Measurements from ENCODE around the gene SMCO2.

GRCh38 chr12:27534765-27535161, 88.2 kb downstream of the SMCO2 start:
- TF ChIP-seq CTCF (IDR thresholded peaks at IDR 0.05; ENCODE audit: low read depth, low read length, poor library complexity, severe bottlenecking) = no peak
- TF ChIP-seq EZH2phosphoT487 (IDR thresholded peaks at IDR 0.05; ENCODE audit: borderline replicate concordance, low read length) = no peak
